K562 (cell line): ENCODE data around the gene RGS17. TPM values are rescaled to one million over a fixed set of nuclear protein-coding genes. Genes with fewer than 3 reads are reported as not detected.

Experiments used
- ATAC-seq: fragments of 200-7000 bp; cut with Tn5 transposase; 3 replicates; pipeline ENCODE4 v1.9.1; 2020; ENCODE audit warnings: moderate library complexity
- BruUV-seq: library from RNA; stranded (reverse); fragments of 400-500 nt; replicated peaks from 2 replicates; lab custom pipeline; 2021; lab: Mats Ljungman, UMichigan
- CTCF ChIA-PET: fragments of 300-600 bp; formaldehyde crosslinking; extraction: SDS; loops from one replicate; lab custom pipeline; 2021; ENCODE audit warnings: low intra/inter-chr PET ratio; lab: Yijun Ruan, JAX
- POLR2A ChIA-PET: fragments of 300-600, 350-650 bp; sonication (Branson Sonifier 250); formaldehyde crosslinking; extraction: SDS; loops from one replicate; lab custom pipeline; 2021; ENCODE audit warnings: antibody characterized with exemption, inconsistent platforms; lab: Yijun Ruan, JAX
- DNase-seq, 4 experiments: peaks; one replicate each; pipeline versions ENCODE4 v3.0.0 to v3.0.0-alpha.2; 2011 to 2018; ENCODE audit warnings: low spot score in 3 of 4, mixed read lengths in 3 of 4; ENCODE audit errors: extremely low read depth in 1 of 4
- FAIRE-seq: peaks from 2 replicates; lab custom pipeline; 2011; peaks lifted over from hg19 to GRCh38; lab: Jason Lieb, UNC
- H2AFZ ChIP-seq: 2 replicates; pipeline ENCODE4 v1.6.0; 2011; ENCODE audit warnings: low read depth, low read length, control low read depth, inconsistent platforms
- H3K27ac ChIP-seq: fragments of 200-600 bp; 3 replicates; pipeline ENCODE4 v1.8.0; 2011; ENCODE audit warnings: low read depth, mild to moderate bottlenecking, control low read depth, inconsistent platforms, low read length, moderate library complexity, mixed read lengths; ENCODE audit errors: extremely low read depth
- H3K27me3 ChIP-seq, 2 experiments: fragments of 300-600 bp in 1 of 2; 2 replicates in 1 of 2; 3 replicates in 1 of 2; pipeline versions ENCODE4 v1.6.0 to v1.8.0; 2011; ENCODE audit warnings: inconsistent platforms in 2 of 2, low read length in 2 of 2, mild to moderate bottlenecking in 1 of 2, mixed read lengths in 1 of 2, moderate library complexity in 1 of 2; ENCODE audit not compliant: control insufficient read depth in 2 of 2, insufficient read depth in 2 of 2
- H3K36me3 ChIP-seq: fragments of 300-600 bp; 3 replicates; pipeline ENCODE4 v1.8.0; 2011; ENCODE audit warnings: mild to moderate bottlenecking, low read length, inconsistent platforms; ENCODE audit not compliant: control insufficient read depth, insufficient read depth
- H3K4me1 ChIP-seq, 2 experiments: fragments of 200-600 bp in 1 of 2; replicated peaks in 1 of 2; 2 replicates in 1 of 2; 3 replicates in 1 of 2; pipeline versions ENCODE4 v1.5.1 to v1.8.0; 2011; ENCODE audit warnings: inconsistent platforms in 2 of 2, low read length in 2 of 2, mild to moderate bottlenecking in 1 of 2, mixed read lengths in 1 of 2, moderate library complexity in 1 of 2; ENCODE audit not compliant: control insufficient read depth in 2 of 2, insufficient read depth in 2 of 2
- H3K4me2 ChIP-seq: 2 replicates; pipeline ENCODE4 v1.6.1; 2011; ENCODE audit warnings: low read length, control low read depth, inconsistent platforms, mixed read lengths; ENCODE audit not compliant: insufficient read depth
- H3K4me3 ChIP-seq: fragments of 200-600 bp; sonication (generic), shearing (Covaris generic); 2 replicates; pipeline ENCODE4 v1.5.1; 2016; ENCODE audit warnings: control low read depth, inconsistent platforms
- H3K79me2 ChIP-seq: fragments of 200-600 bp; 3 replicates; pipeline ENCODE4 v1.8.0; 2011; ENCODE audit warnings: low read length, inconsistent platforms; ENCODE audit not compliant: control insufficient read depth, insufficient read depth
- H3K9ac ChIP-seq, 2 experiments: 2 replicates each; pipeline versions ENCODE4 v1.6.0 to v1.6.1; 2011; ENCODE audit warnings: low read depth in 2 of 2, low read length in 2 of 2, control low read depth in 1 of 2, inconsistent platforms in 1 of 2, mild to moderate bottlenecking in 1 of 2, mixed read lengths in 1 of 2; ENCODE audit not compliant: insufficient read depth in 1 of 2
- H3K9me1 ChIP-seq: one replicate; pipeline ENCODE4 v1.6.0; 2011; ENCODE audit warnings: inconsistent platforms, mild to moderate bottlenecking, low read length, moderate library complexity; ENCODE audit not compliant: control insufficient read depth, insufficient read depth
- H3K9me3 ChIP-seq: replicated peaks from 2 replicates; pipeline ENCODE4 v1.5.1; 2011; ENCODE audit warnings: low read depth, low read length, inconsistent platforms; ENCODE audit not compliant: control insufficient read depth, insufficient read depth
- H4K20me1 ChIP-seq: replicated peaks from 2 replicates; pipeline ENCODE4 v1.6.1; 2011; ENCODE audit warnings: low read length, inconsistent platforms, mixed read lengths; ENCODE audit not compliant: control insufficient read depth, insufficient read depth
- ADNP ChIP-seq: fragments of 200-800 bp; sonication (Bioruptor generic); IDR thresholded peaks from 2 replicates; pipeline ENCODE4 v1.6.1; 2016; ENCODE audit warnings: missing genetic modification characterization, missing compliant biosample characterization
- HLTF ChIP-seq: fragments of 450-650 bp; IDR thresholded peaks from 2 replicates; pipeline ENCODE4 v1.6.1; 2016
- MAFK ChIP-seq: IDR thresholded peaks from 2 replicates; pipeline ENCODE4 v1.6.1; 2011; ENCODE audit warnings: low read length, improper control_type of control experiment
- NFE2 ChIP-seq: IDR thresholded peaks from 2 replicates; pipeline ENCODE4 v1.6.1; 2014; ENCODE audit warnings: antibody characterized with exemption, low read depth
- NR4A1 ChIP-seq, 2 experiments: fragments of 250-450 bp in 1 of 2; fragments of 450-650 bp in 1 of 2; sonication (Bioruptor Pico) in 1 of 2; IDR thresholded peaks; 2 replicates each; pipeline versions ENCODE4 v1.4.0 to v1.6.1; 2016 to 2020; ENCODE audit warnings: mild to moderate bottlenecking in 2 of 2, missing compliant biosample characterization in 1 of 2, missing genetic modification characterization in 1 of 2, moderate library complexity in 1 of 2
- POLR2B ChIP-seq: fragments of 450-650 bp; IDR thresholded peaks from 2 replicates; pipeline ENCODE4 v1.6.1; 2018; ENCODE audit warnings: low read depth; ENCODE audit not compliant: partially characterized antibody
- TCFL5 ChIP-seq: fragments of 250-450 bp; sonication (Bioruptor Pico); conservative IDR thresholded peaks from 2 replicates; pipeline ENCODE4 v1.6.1; 2021; ENCODE audit warnings: mild to moderate bottlenecking, moderate library complexity, matching md5 sums
- ZC3H8 ChIP-seq: fragments of 450-650 bp; IDR thresholded peaks from 2 replicates; pipeline ENCODE4 v1.6.1; 2017
- whole genome bisulfite sequencing: fragments of 100-300 bp; shearing (Covaris generic); methylation state at CpG from one replicate; pipeline ENCODE4 v1.1.6; 2016; ENCODE audit warnings: low coverage, mixed read lengths; ENCODE audit not compliant: insufficient coverage; ENCODE audit errors: missing lambda C conversion rate; 5-methylcytosine and 5-hydroxymethylcytosine counted together
- in situ Hi-C: fragments of 300-500 bp; cut with MboI; formaldehyde crosslinking; loops from 4 replicates; pipeline ENCODE4 v1.15.0; 2018; ENCODE audit warnings: inconsistent platforms, mixed read lengths
- intact Hi-C: fragments of 100-400 bp; cut with micrococcal nuclease; formaldehyde crosslinking; loops from 2 replicates; pipeline ENCODE4 v1.14.2; 2022
- polyA plus RNA-seq, 8 experiments: library from polyadenylated mRNA; depleted of rRNA in 4 of 8; stranded (reverse) in 5 of 8; unstranded in 3 of 8; fragments of >200 nt; fragmentation: Nextera tagmentation in 2 of 8; fragmentation: Illumina TruSeq in 1 of 8; extraction: Ambion mirVana in 2 of 8; extraction: Trizol in 1 of 8; gene quantifications; 2 replicates each; pipeline versions ENCODE4 v1.2.1 to v1.2.3, GENCODE V29; 2011 to 2014; ENCODE audit warnings: inconsistent platforms in 1 of 8, missing spikeins in 1 of 8
- total RNA-seq, 7 experiments: library from RNA; depleted of rRNA in 6 of 7; stranded (reverse); fragments of >200 nt in 6 of 7; fragmentation: Illumina TruSeq in 2 of 7; extraction: Trizol in 2 of 7; gene quantifications; 2 replicates each; pipeline versions ENCODE4 v1.2.1 to v1.2.3, GENCODE V29; 2011 to 2021; ENCODE audit warnings: low replicate concordance in 1 of 7
- TF ChIP-seq, protein P1 (sequence below): fragments of 450-650 bp; formaldehyde crosslinking; IDR thresholded peaks from 2 replicates; pipeline ENCODE4 v1.4.0; 2020; ENCODE audit warnings: mild to moderate bottlenecking
- TF ChIP-seq, protein P2 (sequence below): fragments of 450-650 bp; IDR thresholded peaks from 2 replicates; pipeline ENCODE4 v1.6.1; 2016; ENCODE audit warnings: low read depth, mild to moderate bottlenecking, moderate library complexity

Gene RGS17
- total and polyA plus RNA-seq, 9 of the 15 experiments (the other 6 are each of a cell fraction or from before 2014, with no cell fraction given): 0.01 to 0.14 (median 0.08) TPM; not detected in 6

DNA sequence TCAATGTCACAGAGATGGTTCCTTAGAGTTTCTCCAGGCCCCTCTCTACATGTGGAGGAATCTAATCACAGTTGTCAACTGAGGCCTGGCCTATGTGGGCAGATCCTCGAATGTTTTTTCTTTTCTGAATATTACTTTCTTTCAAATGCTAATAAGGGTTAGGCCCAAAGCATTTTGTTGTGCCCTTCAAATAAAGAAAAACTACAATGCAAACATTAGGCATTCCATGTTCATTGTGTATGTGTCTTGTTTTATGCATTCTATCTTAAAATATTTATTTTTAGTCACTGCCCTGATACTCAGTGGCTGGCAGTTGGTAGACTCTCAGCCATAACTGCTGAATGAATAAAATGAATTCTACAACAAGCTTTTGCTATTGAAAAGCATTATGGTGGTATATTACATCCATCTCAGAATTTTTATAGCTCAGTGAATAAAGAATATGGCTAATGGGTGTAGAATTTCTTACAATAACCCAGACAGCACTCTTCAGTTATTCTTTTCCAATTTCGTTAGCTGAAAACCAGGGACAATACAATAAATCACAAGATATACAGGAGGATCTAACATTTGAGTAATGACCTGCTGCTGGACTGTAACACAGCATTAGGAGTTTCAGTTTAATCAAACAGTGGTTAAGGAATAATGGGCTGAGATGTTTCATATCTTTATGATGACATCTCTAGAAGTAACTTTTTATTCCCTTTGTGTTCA lies 28.3 kb downstream of the RGS17 start:
- no peak overlapping the region for H3K27ac ChIP-seq
- H3K36me3 ChIP-seq: no peaks in the 10 kb centered on the region
- no peaks in the 10 kb centered on the region for H3K9me1 ChIP-seq
- 3% methylated on average over 2 of the region's 2 CpGs for WGBS
- H3K4me3 ChIP-seq: no peak overlapping the region
- H3K27me3 ChIP-seq: no peaks in the 10 kb centered on the region
- no peak for FAIRE-seq
- ChIA-PET POLR2A (no interaction called here), CTCF (no interaction called here)
- no peaks in the 10 kb centered on the region for H4K20me1 ChIP-seq
- no peak for DNase-seq
- intact Hi-C loops (no loop called here), in situ Hi-C loops (no loop called here)
- no TSS peak for BruUV-seq
- H2AFZ ChIP-seq: no peak overlapping the region
- no peak for ATAC-seq
- no peak overlapping the region for H3K9ac ChIP-seq
- H3K4me1 ChIP-seq: no peaks in the 10 kb centered on the region
- H3K9me3 ChIP-seq: 0 out of 2 replicates have a peak, but pooled peaks cover 2% of the 10 kb centered on the region
- H3K79me2 ChIP-seq: no peaks in the 10 kb centered on the region
- no peak overlapping the region for H3K4me2 ChIP-seq
- TF ChIP-seq NFE2 (no peak), HLTF (no peak), NR4A1 (CRISPR knock-in tag; IDR thresholded peaks at IDR 0.05) (no peak), NR4A1 (tag; IDR thresholded peaks at IDR 0.05) (no peak), ZC3H8 (no peak), ADNP (tag) (no peak), POLR2B (no peak), MAFK (no peak), TCFL5 (CRISPR knock-in tag) (no peak)
- TF ChIP-seq, protein P1, sequence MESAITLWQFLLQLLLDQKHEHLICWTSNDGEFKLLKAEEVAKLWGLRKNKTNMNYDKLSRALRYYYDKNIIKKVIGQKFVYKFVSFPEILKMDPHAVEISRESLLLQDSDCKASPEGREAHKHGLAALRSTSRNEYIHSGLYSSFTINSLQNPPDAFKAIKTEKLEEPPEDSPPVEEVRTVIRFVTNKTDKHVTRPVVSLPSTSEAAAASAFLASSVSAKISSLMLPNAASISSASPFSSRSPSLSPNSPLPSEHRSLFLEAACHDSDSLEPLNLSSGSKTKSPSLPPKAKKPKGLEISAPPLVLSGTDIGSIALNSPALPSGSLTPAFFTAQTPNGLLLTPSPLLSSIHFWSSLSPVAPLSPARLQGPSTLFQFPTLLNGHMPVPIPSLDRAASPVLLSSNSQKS (CRISPR knock-in tag): no peak
- TF ChIP-seq, protein P2, sequence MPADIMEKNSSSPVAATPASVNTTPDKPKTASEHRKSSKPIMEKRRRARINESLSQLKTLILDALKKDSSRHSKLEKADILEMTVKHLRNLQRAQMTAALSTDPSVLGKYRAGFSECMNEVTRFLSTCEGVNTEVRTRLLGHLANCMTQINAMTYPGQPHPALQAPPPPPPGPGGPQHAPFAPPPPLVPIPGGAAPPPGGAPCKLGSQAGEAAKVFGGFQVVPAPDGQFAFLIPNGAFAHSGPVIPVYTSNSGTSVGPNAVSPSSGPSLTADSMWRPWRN: no peak
